K562 (cell line): ENCODE measurements around the gene MAP4. TPM values are rescaled to one million over a fixed set of nuclear protein-coding genes. Genes with fewer than 3 reads are reported as not detected.

ENCODE experiments used
- BCLAF1 ChIP-seq, 2 experiments: fragments of 450-650 bp in 1 of 2; IDR thresholded peaks; 2 replicates each; pipeline ENCODE4 v1.6.1; 2011 to 2017; ENCODE audit warnings: low read depth in 2 of 2, antibody characterized with exemption in 1 of 2, borderline replicate concordance in 1 of 2, low read length in 1 of 2, mild to moderate bottlenecking in 1 of 2, mixed read lengths in 1 of 2; ENCODE audit not compliant: control insufficient read depth in 1 of 2
- CBFA2T3 ChIP-seq: fragments of 450-650 bp; IDR thresholded peaks from 2 replicates; pipeline ENCODE4 v1.6.1; 2017
- HLTF ChIP-seq: fragments of 450-650 bp; IDR thresholded peaks from 2 replicates; pipeline ENCODE4 v1.6.1; 2016
- JUND ChIP-seq, 2 experiments: IDR thresholded peaks; 2 replicates in 1 of 2; 3 replicates in 1 of 2; pipeline ENCODE4 v1.6.1; 2011; ENCODE audit warnings: borderline replicate concordance in 2 of 2, low read depth in 2 of 2, low read length in 2 of 2, improper control_type of control experiment in 1 of 2, missing biosample characterization in 1 of 2, missing genetic modification characterization in 1 of 2, missing genetic modification reagents in 1 of 2
- MAFK ChIP-seq: IDR thresholded peaks from 2 replicates; pipeline ENCODE4 v1.6.1; 2011; ENCODE audit warnings: low read length, improper control_type of control experiment
- SMARCA4 ChIP-seq: fragments of 450-650 bp; IDR thresholded peaks from 2 replicates; pipeline ENCODE4 v1.6.1; 2016
- SMARCE1 ChIP-seq: fragments of 450-650 bp; IDR thresholded peaks from 2 replicates; pipeline ENCODE4 v1.7.1; 2016; ENCODE audit warnings: mild to moderate bottlenecking
- TBP ChIP-seq: optimal IDR thresholded peaks from 2 replicates; pipeline ENCODE3; 2011; ENCODE audit warnings: low read depth, low read length, improper control_type of control experiment
- TFE3 ChIP-seq: fragments of 450-650 bp; formaldehyde crosslinking; IDR thresholded peaks from 2 replicates; pipeline ENCODE4 v1.4.0; 2020; ENCODE audit warnings: mild to moderate bottlenecking, mixed read lengths
- XRCC3 ChIP-seq: fragments of 450-650 bp; IDR thresholded peaks from 2 replicates; pipeline ENCODE4 v1.6.1; 2017; ENCODE audit warnings: mild to moderate bottlenecking, moderate library complexity
- ZNF282 ChIP-seq: sonication (generic); formaldehyde crosslinking; IDR thresholded peaks from 2 replicates; pipeline ENCODE4 v1.8.1; 2023; ENCODE audit warnings: missing genetic modification reagents
- ZNF354B ChIP-seq: fragments of 250-450 bp; sonication (Bioruptor Pico); IDR thresholded peaks from 2 replicates; pipeline ENCODE4 v1.4.0; 2020
- ZSCAN32 ChIP-seq: fragments of 450-650 bp; formaldehyde crosslinking; IDR thresholded peaks from 2 replicates; pipeline ENCODE4 v1.4.0; 2020; ENCODE audit warnings: mild to moderate bottlenecking, moderate library complexity
- polyA plus RNA-seq, 8 experiments: library from polyadenylated mRNA; depleted of rRNA in 4 of 8; stranded (reverse) in 5 of 8; unstranded in 3 of 8; fragments of >200 nt; fragmentation: Nextera tagmentation in 2 of 8; fragmentation: Illumina TruSeq in 1 of 8; extraction: Ambion mirVana in 2 of 8; extraction: Trizol in 1 of 8; gene quantifications; 2 replicates each; pipeline versions ENCODE4 v1.2.1 to v1.2.3, GENCODE V29; 2011 to 2014; ENCODE audit warnings: inconsistent platforms in 1 of 8, missing spikeins in 1 of 8
- total RNA-seq, 7 experiments: library from RNA; depleted of rRNA in 6 of 7; stranded (reverse); fragments of >200 nt in 6 of 7; fragmentation: Illumina TruSeq in 2 of 7; extraction: Trizol in 2 of 7; gene quantifications; 2 replicates each; pipeline versions ENCODE4 v1.2.1 to v1.2.3, GENCODE V29; 2011 to 2021; ENCODE audit warnings: low replicate concordance in 1 of 7

The MAP4 gene
- total and polyA plus RNA-seq, 9 of the 15 experiments (the other 6 are each of a cell fraction or from before 2014, with no cell fraction given), result 13.3 to 141 (median 36.8) TPM

GRCh38 chr3:47910777-47911440 lies 105.3 kb downstream of the MAP4 start (continued):
- TF ChIP-seq TFE3 (CRISPR knock-in tag) (no peak), JUND (IDR thresholded peaks at IDR 0.05; ENCODE audit: borderline replicate concordance, low read depth, low read length) (peak; percentile 84), JUND (tag; IDR thresholded peaks at IDR 0.05; ENCODE audit: borderline replicate concordance, low read depth, low read length) (peak; percentile 78; the same call in 1 of the 3 replicates), ZNF354B (CRISPR knock-in tag) (no peak), BCLAF1 (IDR thresholded peaks at IDR 0.05; ENCODE audit: borderline replicate concordance in 1 of 2, control insufficient read depth in 1 of 2, low read depth in 2 of 2, low read length in 1 of 2) (no peak), ZNF282 (no peak), HLTF (no peak), CBFA2T3 (0 out of 2 replicates have a peak, but pooled peaks have one; percentile 23), XRCC3 (no peak), MAFK (peak; percentile 62), SMARCA4 (peak; percentile 69), SMARCE1 (0 out of 2 replicates have a peak, but pooled peaks have one; percentile 47), ZSCAN32 (no peak), TBP (no peak)
